Prostate gland (tissue), 2 donors: ENCODE results near the gene RSBN1L. TPM values are rescaled to one million over a fixed set of nuclear protein-coding genes. Genes with fewer than 3 reads are reported as not detected.

Experiments used
- DNase-seq: peaks from one replicate; pipeline ENCODE4 v3.0.0-alpha.2; 2019; ENCODE audit warnings: low spot score
- H3K27ac ChIP-seq, 2 donors: fragments of 200-600 bp; sonication (generic); 2 replicates each; pipeline ENCODE4 v1.5.1; 2017 to 2019
- H3K27me3 ChIP-seq: fragments of 200-600 bp; sonication (generic); replicated peaks from 2 replicates; pipeline ENCODE4 v1.5.1; 2019; ENCODE audit not compliant: insufficient read depth
- H3K36me3 ChIP-seq, 2 donors: fragments of 200-600 bp; sonication (generic); 1 replicate in 1 of 2; 2 replicates in 1 of 2; pipeline versions ENCODE4 v1.5.1 to v1.8.1; 2017 to 2019
- H3K4me1 ChIP-seq: fragments of 200-600 bp; sonication (generic); replicated peaks from 2 replicates; pipeline ENCODE4 v1.5.1; 2019
- H3K4me3 ChIP-seq, 2 donors: fragments of 200-600 bp; sonication (generic); 2 replicates each; pipeline ENCODE4 v1.5.1; 2017 to 2019
- H3K9me3 ChIP-seq: fragments of 200-600 bp; sonication (generic); 2 replicates; pipeline ENCODE4 v1.5.1; 2017
- CTCF ChIP-seq, 4 experiments: fragments of 200-600 bp in 2 of 4; fragments of 450-650 bp in 2 of 4; sonication (generic) in 2 of 4; IDR thresholded peaks; 1 replicate in 3 of 4; 2 replicates in 1 of 4; pipeline ENCODE4 v1.5.1; 2016 to 2019; ENCODE audit warnings: antibody characterized with exemption in 4 of 4, mild to moderate bottlenecking in 2 of 4, moderate library complexity in 2 of 4
- POLR2A ChIP-seq: fragments of 450-650 bp; IDR thresholded peaks from one replicate; pipeline ENCODE4 v1.6.1; 2016; ENCODE audit warnings: antibody characterized with exemption, mild to moderate bottlenecking
- POLR2AphosphoS5 ChIP-seq: sonication (generic); formaldehyde crosslinking; IDR thresholded peaks from one replicate; pipeline ENCODE4 v1.6.1; 2017; ENCODE audit warnings: antibody characterized with exemption
- WGBS: methylation state at CpG from one replicate; pipeline ENCODE4 v1.1.5; 2018; 5-methylcytosine and 5-hydroxymethylcytosine counted together
- intact Hi-C: fragments of 100-400 bp; cut with DNase I; formaldehyde crosslinking; loops from one replicate; pipeline ENCODE4 v1.14.2; 2022
- total RNA-seq, 2 donors: library from RNA; depleted of rRNA; stranded (reverse); fragments of >200 nt; gene quantifications; one replicate each; pipeline ENCODE4 v1.1.0, GENCODE V29; 2016

Gene RSBN1L
- total RNA-seq, 2 donors from 2014 or later, result 19.4 to 20.7 TPM

- Histone ChIP-seq H3K27me3 (no peaks in the 10 kb centered on the region), H3K9me3 (no peaks in the 10 kb centered on the region), H3K4me3 (no peak overlapping the region), H3K4me1 (no peaks in the 10 kb centered on the region), H3K36me3 (no peaks in the 10 kb centered on the region), H3K27ac (no peak overlapping the region)
- 96% methylated on average over 7 of the region's 7 CpGs for WGBS
- intact Hi-C loops, result no loop called here
- no peak for DNase-seq
- TF ChIP-seq POLR2AphosphoS5 (no peak), CTCF (IDR thresholded peaks at IDR 0.05) (no peak), POLR2A (no peak)
Measured at GRCh38 chr7:77831481-77831880, 135.2 kb downstream of the RSBN1L start.

DNA sequence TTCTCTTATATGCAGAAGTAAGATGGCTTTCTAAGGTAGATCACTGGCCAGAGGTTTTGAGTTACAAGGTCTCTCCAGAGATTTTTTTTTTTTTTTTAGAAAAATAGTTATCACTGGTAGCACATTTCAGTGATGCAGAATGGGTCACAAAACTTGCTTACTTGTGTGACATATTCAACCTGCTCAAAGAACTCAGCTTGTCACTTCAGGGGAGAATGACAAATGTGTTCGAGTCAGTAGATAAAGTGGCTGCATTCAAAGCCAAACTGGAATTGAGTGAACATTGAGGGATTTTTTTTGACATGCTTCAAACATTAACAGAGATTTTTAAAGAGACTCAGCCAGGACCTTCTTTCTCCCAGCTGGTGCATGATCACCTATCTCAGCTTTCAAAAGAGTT, 135.7 kb downstream of the RSBN1L start:
- 76% methylated on average over 1 of the region's 1 CpG for WGBS
- intact Hi-C loops, result no loop called here
- Histone ChIP-seq H3K4me1 (no peaks in the 10 kb centered on the region), H3K27ac (no peak overlapping the region), H3K9me3 (no peaks in the 10 kb centered on the region), H3K27me3 (no peaks in the 10 kb centered on the region), H3K4me3 (no peak overlapping the region), H3K36me3 (no peaks in the 10 kb centered on the region)
- TF ChIP-seq POLR2A (no peak), CTCF (IDR thresholded peaks at IDR 0.05) (no peak), POLR2AphosphoS5 (no peak)
- no peak for DNase-seq

Other genes starting within 250 kb of the RSBN1L start
- gene PTPN12, start 159.2 kb upstream of the RSBN1L start, total RNA-seq, result 10 to 100 TPM; 28.0 to 63.6 TPM
- 10 to 100 TPM; 17.5 to 20.6 TPM for gene TMEM60, start 102.0 kb downstream of the RSBN1L start, total RNA-seq
- gene PHTF2, start 102.3 kb downstream of the RSBN1L start, total RNA-seq, result 10 to 100 TPM in 1 of 2 donors, 1 to 10 TPM in 1; 7.7 to 17.3 TPM